ENCODE results near the gene CHMP6.

Gene CHMP6

DNA sequence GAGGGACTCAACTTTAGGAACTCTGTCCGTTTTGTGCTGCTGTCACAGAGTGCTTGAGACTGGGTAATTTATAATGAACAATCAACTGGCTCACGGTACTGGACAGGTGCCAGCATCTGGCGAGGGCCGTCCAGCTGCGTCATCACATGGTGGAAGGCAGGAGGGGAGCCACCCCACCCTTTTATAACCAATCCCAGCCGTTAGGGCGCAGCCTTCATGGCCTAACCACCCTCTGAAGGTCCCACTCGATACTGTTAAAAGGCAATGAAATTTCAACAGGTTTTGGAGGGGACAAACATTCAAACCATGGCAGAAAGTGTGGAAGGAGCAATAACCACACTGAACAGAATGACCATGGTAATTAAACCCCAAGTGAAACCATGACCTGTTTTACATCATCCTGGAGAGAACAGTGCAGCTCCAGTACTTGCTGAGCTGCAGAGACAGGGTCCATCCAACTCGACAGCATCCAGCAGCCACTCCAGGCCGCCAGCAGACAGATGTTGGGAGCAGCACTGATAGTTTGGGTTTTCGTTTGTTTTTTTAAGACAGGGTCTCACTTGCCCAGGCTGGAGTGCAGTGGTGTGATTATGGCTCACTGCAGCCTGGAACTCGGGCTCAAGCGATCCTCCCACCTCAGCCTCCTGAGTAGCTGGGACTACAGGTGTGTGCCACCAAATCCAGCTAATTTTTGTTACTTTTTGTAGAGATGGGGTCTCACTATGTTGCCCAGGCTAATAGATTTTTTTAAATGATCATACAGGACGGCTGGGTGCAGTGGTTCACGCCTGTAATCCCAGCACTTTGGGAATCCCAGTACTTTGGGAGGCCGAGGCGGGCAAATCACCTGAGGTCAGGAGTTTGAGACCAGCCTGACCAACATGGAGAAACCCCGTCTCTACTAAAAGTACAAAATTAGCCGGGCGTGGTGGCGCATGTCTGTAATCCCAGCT lies 11.0 kb downstream of the CHMP6 start:
- peaks cover 46% of the 10 kb centered on the region for H3K27me3 ChIP-seq (ENCODE audit: control insufficient read depth, insufficient read depth, low read length, poor library complexity, severe bottlenecking)
- no peaks in the 10 kb centered on the region for H3K9me3 ChIP-seq (ENCODE audit: control insufficient read depth, low read length)
- H3K4me3 ChIP-seq (ENCODE audit: insufficient read depth, low read depth, low read length): no peak overlapping the region
- peaks cover 6% of the 10 kb centered on the region for H3K36me3 ChIP-seq (ENCODE audit: control insufficient read depth, insufficient read depth, low read length)
- H3K4me1 ChIP-seq (ENCODE audit: control insufficient read depth, insufficient read depth, low read length): no peaks in the 10 kb centered on the region
- no peak overlapping the region for H3K27ac ChIP-seq (ENCODE audit: insufficient read depth, low read depth, low read length, poor library complexity, severe bottlenecking)
- 83 to 87% methylated on average over 21 of the region's 21 CpGs for WGBS, 2 experiments

DNA sequence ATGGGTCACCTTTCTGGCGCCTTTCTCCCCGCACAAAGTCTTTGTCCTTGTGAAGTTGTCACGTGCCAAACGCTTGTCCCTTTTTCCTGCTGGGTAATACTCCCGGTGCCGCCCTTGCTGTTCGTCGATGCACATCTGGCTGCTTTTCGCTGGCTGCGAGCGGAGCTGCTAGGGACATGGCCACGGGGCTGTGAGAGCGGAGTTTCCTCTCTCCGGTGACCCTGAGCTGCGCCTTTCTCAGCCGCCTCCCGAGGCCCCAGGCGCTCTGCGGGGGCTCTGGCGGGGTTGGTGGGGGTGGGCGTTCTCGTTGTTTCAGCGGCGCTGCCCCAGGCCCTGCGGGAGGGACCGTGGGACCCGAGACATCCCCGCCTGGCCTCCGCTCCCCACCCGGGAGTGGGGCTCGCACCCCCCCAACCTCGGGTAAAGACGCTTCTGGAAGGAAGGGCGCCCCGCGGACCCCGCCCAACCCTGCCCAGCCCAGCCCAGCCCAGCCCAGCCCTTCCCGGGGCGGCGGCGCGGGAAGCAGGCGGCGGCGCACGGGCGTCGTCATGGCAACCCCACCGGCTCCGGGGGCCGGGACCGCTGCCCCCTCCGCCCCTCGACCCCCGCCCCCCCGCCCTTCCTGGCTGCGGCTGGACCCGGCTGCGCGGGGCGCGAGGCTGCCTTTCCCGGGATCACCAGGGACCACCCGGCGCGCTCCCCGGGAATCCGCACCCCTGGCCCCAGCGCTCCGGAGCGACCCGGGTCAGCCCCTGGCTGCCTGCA lies 12.3 kb downstream of the CHMP6 start:
- Histone ChIP-seq H3K27ac (ENCODE audit: insufficient read depth, low read depth, low read length, poor library complexity, severe bottlenecking) (no peak overlapping the region), H3K9me3 (ENCODE audit: control insufficient read depth, low read length) (no peaks in the 10 kb centered on the region), H3K4me1 (ENCODE audit: control insufficient read depth, insufficient read depth, low read length) (no peaks in the 10 kb centered on the region), H3K4me3 (ENCODE audit: insufficient read depth, low read depth, low read length) (peak overlapping the region; percentile 21), H3K36me3 (ENCODE audit: control insufficient read depth, insufficient read depth, low read length) (no peaks in the 10 kb centered on the region), H3K27me3 (ENCODE audit: control insufficient read depth, insufficient read depth, low read length, poor library complexity, severe bottlenecking) (peaks cover 46% of the 10 kb centered on the region)
- 5% methylated on average over 71 to 72 of the region's 72 CpGs for WGBS, 2 experiments

DNA sequence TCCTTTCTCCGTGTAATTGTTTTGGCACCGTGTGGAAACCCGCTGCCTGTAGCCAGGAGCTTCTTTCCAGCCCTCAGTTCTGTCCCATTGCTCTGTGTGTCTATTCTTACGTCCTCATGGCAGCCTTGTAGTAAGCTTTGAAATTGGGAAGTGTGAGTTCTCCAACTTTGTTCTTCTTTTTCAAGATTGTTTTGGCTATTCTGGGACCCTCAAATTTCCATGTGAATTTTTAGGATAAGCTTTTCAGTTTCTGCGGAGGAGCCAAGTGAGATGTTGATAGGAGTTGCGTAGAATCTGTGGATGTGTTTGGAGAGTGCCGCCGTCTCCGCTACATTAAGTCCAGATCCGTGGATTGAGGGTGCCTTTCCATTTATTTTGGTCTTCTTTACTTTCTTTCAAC lies 15.2 kb downstream of the CHMP6 start:
- Histone ChIP-seq H3K4me3 (ENCODE audit: insufficient read depth, low read depth, low read length) (no peak overlapping the region), H3K4me1 (ENCODE audit: control insufficient read depth, insufficient read depth, low read length) (no peaks in the 10 kb centered on the region), H3K36me3 (ENCODE audit: control insufficient read depth, insufficient read depth, low read length) (no peaks in the 10 kb centered on the region), H3K27me3 (ENCODE audit: control insufficient read depth, insufficient read depth, low read length, poor library complexity, severe bottlenecking) (peaks cover 46% of the 10 kb centered on the region), H3K9me3 (ENCODE audit: control insufficient read depth, low read length) (no peaks in the 10 kb centered on the region), H3K27ac (ENCODE audit: insufficient read depth, low read depth, low read length, poor library complexity, severe bottlenecking) (no peak overlapping the region)
- WGBS, 2 experiments: 77 to 90% methylated on average over 10 of the region's 10 CpGs

DNA sequence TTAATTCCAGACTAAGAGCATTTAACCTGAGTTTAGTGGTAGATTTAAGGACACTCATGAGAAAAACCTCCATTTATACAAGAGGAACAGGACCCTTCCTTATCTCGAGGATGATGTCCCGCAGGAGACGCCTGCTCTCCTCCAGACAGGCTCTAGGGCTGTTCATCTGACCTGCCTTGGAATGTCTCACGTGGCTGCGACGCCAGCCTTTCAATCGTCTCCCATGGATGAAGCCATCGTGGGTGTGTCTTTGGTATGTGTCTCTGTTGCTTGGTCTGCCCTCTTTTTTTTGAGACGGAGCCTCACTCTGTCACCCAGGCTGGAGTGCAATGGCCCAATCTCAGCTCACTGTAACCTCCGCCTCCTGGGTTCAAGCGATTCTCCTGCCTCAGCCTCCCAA lies 16.5 kb downstream of the CHMP6 start:
- WGBS, 2 experiments: 89 to 90% methylated on average over 11 of the region's 11 CpGs
- Histone ChIP-seq H3K4me3 (ENCODE audit: insufficient read depth, low read depth, low read length) (no peak overlapping the region), H3K4me1 (ENCODE audit: control insufficient read depth, insufficient read depth, low read length) (no peaks in the 10 kb centered on the region), H3K36me3 (ENCODE audit: control insufficient read depth, insufficient read depth, low read length) (no peaks in the 10 kb centered on the region), H3K27ac (ENCODE audit: insufficient read depth, low read depth, low read length, poor library complexity, severe bottlenecking) (no peak overlapping the region), H3K27me3 (ENCODE audit: control insufficient read depth, insufficient read depth, low read length, poor library complexity, severe bottlenecking) (peaks cover 39% of the 10 kb centered on the region), H3K9me3 (ENCODE audit: control insufficient read depth, low read length) (no peaks in the 10 kb centered on the region)

DNA sequence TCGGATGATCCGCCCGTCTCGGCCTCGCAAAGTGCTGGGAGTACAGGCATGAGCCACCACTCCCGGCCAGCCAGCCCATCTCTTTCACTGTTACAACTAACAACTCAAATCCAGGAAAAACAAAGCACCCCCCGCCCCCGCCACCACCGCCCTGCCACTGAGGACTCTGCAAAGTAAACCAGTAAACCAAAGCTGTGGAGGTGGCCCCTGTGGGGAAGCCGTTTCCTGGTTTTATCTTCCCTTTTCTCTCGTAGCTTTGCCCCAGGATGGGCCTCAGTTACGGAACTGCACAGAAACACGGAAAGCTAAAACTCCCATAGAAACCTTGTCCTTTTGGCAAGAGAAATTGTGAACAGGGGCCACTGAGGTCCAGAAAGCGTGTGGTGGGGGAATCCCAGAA lies 17.5 kb downstream of the CHMP6 start:
- Histone ChIP-seq H3K27me3 (ENCODE audit: control insufficient read depth, insufficient read depth, low read length, poor library complexity, severe bottlenecking) (peaks cover 29% of the 10 kb centered on the region), H3K4me1 (ENCODE audit: control insufficient read depth, insufficient read depth, low read length) (no peaks in the 10 kb centered on the region), H3K27ac (ENCODE audit: insufficient read depth, low read depth, low read length, poor library complexity, severe bottlenecking) (no peak overlapping the region), H3K4me3 (ENCODE audit: insufficient read depth, low read depth, low read length) (no peak overlapping the region), H3K9me3 (ENCODE audit: control insufficient read depth, low read length) (no peaks in the 10 kb centered on the region), H3K36me3 (ENCODE audit: control insufficient read depth, insufficient read depth, low read length) (no peaks in the 10 kb centered on the region)
- WGBS, 2 experiments: 86 to 90% methylated on average over 14 of the region's 14 CpGs

DNA sequence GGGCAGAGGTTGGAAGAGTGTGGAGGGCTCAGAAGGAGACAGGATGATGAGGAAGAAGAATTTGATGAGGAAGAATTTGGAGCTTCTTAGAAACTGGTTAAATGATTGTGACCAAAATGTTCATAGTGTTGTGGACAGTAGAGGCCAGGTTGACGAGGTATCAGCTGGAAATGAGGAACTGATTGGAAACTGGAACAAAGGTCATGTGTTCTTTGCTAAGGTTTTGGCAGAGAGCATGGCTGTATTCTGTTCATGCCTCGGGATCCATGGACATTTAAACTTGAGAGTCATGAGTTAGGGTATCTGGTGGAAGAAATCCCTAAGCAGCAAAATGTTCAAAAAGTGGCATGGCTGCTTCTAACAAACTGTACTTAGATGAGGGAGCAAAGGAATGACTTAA lies 19.3 kb downstream of the CHMP6 start:
- no peaks in the 10 kb centered on the region for H3K36me3 ChIP-seq (ENCODE audit: control insufficient read depth, insufficient read depth, low read length)
- peaks cover 11% of the 10 kb centered on the region for H3K27me3 ChIP-seq (ENCODE audit: control insufficient read depth, insufficient read depth, low read length, poor library complexity, severe bottlenecking)
- H3K27ac ChIP-seq (ENCODE audit: insufficient read depth, low read depth, low read length, poor library complexity, severe bottlenecking): no peak overlapping the region
- no peaks in the 10 kb centered on the region for H3K9me3 ChIP-seq (ENCODE audit: control insufficient read depth, low read length)
- WGBS, 2 experiments: 93 to 95% methylated on average over 2 of the region's 2 CpGs
- H3K4me3 ChIP-seq (ENCODE audit: insufficient read depth, low read depth, low read length): no peak overlapping the region
- H3K4me1 ChIP-seq (ENCODE audit: control insufficient read depth, insufficient read depth, low read length): no peaks in the 10 kb centered on the region

DNA sequence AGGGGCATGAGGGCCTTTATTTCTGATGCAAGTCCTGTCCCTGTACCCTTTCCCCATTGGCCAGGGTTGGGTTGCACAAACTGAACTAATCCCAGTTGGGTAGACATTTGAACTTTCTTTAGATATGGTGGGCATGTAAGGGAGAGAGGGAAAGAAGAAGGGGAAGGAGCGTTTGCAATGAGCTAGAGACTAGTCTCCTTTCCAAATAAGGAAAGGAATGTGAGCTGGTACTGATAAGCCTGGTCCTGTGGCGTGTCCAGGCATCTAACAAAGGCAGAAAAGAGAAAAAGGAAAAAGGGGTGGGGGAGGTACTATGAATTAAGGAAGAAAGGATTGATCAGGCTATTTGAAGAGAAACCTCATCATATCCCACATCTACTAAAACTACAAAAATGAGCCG lies 20.3 kb downstream of the CHMP6 start:
- Histone ChIP-seq H3K27ac (ENCODE audit: insufficient read depth, low read depth, low read length, poor library complexity, severe bottlenecking) (no peak overlapping the region), H3K36me3 (ENCODE audit: control insufficient read depth, insufficient read depth, low read length) (no peaks in the 10 kb centered on the region), H3K4me3 (ENCODE audit: insufficient read depth, low read depth, low read length) (no peak overlapping the region), H3K27me3 (ENCODE audit: control insufficient read depth, insufficient read depth, low read length, poor library complexity, severe bottlenecking) (peaks cover 4% of the 10 kb centered on the region), H3K9me3 (ENCODE audit: control insufficient read depth, low read length) (no peaks in the 10 kb centered on the region), H3K4me1 (ENCODE audit: control insufficient read depth, insufficient read depth, low read length) (no peaks in the 10 kb centered on the region)
- WGBS, 2 experiments: 79% methylated on average over 3 of the region's 3 CpGs

DNA sequence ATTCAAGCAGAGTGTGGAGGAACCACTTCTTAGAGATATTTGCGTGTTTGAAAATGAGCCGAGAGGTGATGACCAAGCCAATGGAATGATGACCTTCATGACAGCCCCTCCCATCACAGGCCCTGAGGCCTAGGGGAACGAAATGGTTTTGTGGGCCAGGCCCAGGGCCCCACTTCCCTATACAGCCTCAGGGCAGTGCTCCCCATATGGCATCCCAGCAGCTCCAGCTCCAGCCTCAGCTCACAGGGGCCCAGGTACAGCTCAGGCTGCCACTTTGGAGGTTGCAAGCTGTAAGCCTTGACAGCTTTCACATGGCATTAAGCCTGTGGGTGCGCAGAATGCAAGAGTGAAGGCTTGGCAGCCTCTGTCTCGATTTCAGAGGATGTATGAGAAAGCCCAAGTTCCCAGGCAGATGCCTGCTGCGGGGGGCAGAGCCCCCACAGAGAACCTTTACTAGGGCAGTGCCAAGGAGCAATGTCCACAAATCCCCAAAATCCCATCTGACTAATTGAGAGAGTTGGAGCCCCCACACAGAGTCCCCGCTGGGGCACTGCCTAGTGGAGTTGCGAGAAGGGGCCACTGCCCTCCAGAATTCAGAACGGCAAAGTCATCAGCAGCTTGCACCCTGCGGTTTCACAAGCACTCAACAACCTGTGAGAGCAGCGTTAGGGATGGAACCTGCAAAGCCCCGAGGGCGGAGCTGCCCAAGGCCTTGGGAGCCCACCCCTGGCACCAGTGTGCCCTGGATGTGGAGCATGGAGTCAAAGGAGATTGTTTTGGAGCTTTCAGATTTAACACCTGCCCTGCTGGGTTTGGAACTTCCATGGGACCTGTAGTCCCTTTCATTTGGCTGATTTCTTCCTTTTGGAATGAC lies 21.2 kb downstream of the CHMP6 start:
- no peaks in the 10 kb centered on the region for H3K9me3 ChIP-seq (ENCODE audit: control insufficient read depth, low read length)
- H3K36me3 ChIP-seq (ENCODE audit: control insufficient read depth, insufficient read depth, low read length): no peaks in the 10 kb centered on the region
- 88 to 90% methylated on average over 13 of the region's 13 CpGs for WGBS, 2 experiments
- H3K27ac ChIP-seq (ENCODE audit: insufficient read depth, low read depth, low read length, poor library complexity, severe bottlenecking): no peak overlapping the region
- H3K27me3 ChIP-seq (ENCODE audit: control insufficient read depth, insufficient read depth, low read length, poor library complexity, severe bottlenecking): no peaks in the 10 kb centered on the region
- no peak overlapping the region for H3K4me3 ChIP-seq (ENCODE audit: insufficient read depth, low read depth, low read length)
- H3K4me1 ChIP-seq (ENCODE audit: control insufficient read depth, insufficient read depth, low read length): no peaks in the 10 kb centered on the region

DNA sequence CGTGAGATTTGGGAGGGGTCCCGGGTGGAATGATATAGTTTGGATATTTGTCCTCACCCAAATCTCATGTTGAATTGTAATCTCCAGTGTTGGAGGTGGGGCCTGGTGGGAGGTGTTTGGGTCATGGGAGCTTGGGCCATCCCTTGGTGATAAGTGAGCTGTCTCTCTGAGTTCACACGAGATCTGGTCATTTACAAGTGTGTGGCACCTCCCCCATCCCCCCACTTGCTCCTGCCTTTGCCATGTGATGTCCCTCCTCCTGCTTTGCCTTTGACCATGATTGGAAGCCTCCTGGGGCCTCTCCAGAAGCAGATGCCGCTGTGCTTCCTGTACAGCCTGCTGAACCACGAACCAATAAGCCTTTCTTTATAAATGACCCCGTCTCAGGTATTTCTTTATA lies 22.0 kb downstream of the CHMP6 start:
- no peaks in the 10 kb centered on the region for H3K4me1 ChIP-seq (ENCODE audit: control insufficient read depth, insufficient read depth, low read length)
- H3K27me3 ChIP-seq (ENCODE audit: control insufficient read depth, insufficient read depth, low read length, poor library complexity, severe bottlenecking): no peaks in the 10 kb centered on the region
- no peaks in the 10 kb centered on the region for H3K36me3 ChIP-seq (ENCODE audit: control insufficient read depth, insufficient read depth, low read length)
- 71 to 76% methylated on average over 6 of the region's 6 CpGs for WGBS, 2 experiments
- no peak overlapping the region for H3K4me3 ChIP-seq (ENCODE audit: insufficient read depth, low read depth, low read length)
- no peak overlapping the region for H3K27ac ChIP-seq (ENCODE audit: insufficient read depth, low read depth, low read length, poor library complexity, severe bottlenecking)
- H3K9me3 ChIP-seq (ENCODE audit: control insufficient read depth, low read length): no peaks in the 10 kb centered on the region

Data from ectodermal cell (in vitro differentiated cells).